Heart right ventricle (tissue), 16 donors: Measurements from ENCODE around the gene NKD1. TPM values are rescaled to one million over a fixed set of nuclear protein-coding genes. Genes with fewer than 3 reads are reported as not detected.

Source experiments
- ATAC-seq, 8 donors: fragments of 200-7000 bp; cut with Tn5 transposase; one replicate each; pipeline ENCODE4 v1.9.1; 2020; ENCODE audit warnings: mild to moderate bottlenecking in 8 of 8, moderate library complexity in 8 of 8, moderate number of reproducible peaks in 1 of 8
- DNase-seq, 2 donors: peaks; one replicate each; pipeline ENCODE4 v3.0.0-alpha.2; 2020
- H3K27ac ChIP-seq, 10 donors: fragments of 200-600 bp; sonication (generic) in 2 of 10; one replicate each; pipeline versions ENCODE4 v1.5.0 to v1.8.0; 2020 to 2022; ENCODE audit warnings: mild to moderate bottlenecking in 3 of 10
- H3K27me3 ChIP-seq, 7 donors: fragments of 200-600 bp; one replicate each; pipeline ENCODE4 v1.8.0; 2021 to 2022; ENCODE audit warnings: mild to moderate bottlenecking in 2 of 7
- H3K36me3 ChIP-seq, 9 donors: fragments of 200-600 bp; sonication (generic) in 1 of 9; one replicate each; pipeline versions ENCODE4 v1.5.0 to v1.8.0; 2020 to 2022; ENCODE audit warnings: mild to moderate bottlenecking in 2 of 9
- H3K4me1 ChIP-seq, 9 donors: fragments of 200-600 bp; sonication (generic) in 1 of 9; one replicate each; pipeline versions ENCODE4 v1.5.0 to v1.8.0; 2020 to 2022; ENCODE audit warnings: mild to moderate bottlenecking in 4 of 9
- H3K4me3 ChIP-seq, 10 donors: fragments of 200-600 bp; sonication (generic) in 2 of 10; one replicate each; pipeline versions ENCODE4 v1.5.0 to v1.8.0; 2020 to 2022; ENCODE audit warnings: mild to moderate bottlenecking in 7 of 10, moderate library complexity in 2 of 10
- H3K9me3 ChIP-seq, 11 donors: fragments of 200-600 bp in 10 of 11; sonication (generic) in 2 of 11; one replicate each; pipeline versions ENCODE4 v1.5.0 to v1.8.0; 2013 to 2022; ENCODE audit warnings: mild to moderate bottlenecking in 2 of 11, control low read depth in 1 of 11, moderate library complexity in 1 of 11
- WGBS, 2 donors: extraction: QIAGEN DNeasy Blood & Tissue Kit; methylation state at CpG; one replicate each; pipeline ENCODE4 v1.1.7; 2013; ENCODE audit warnings: inconsistent platforms in 1 of 2; 5-methylcytosine and 5-hydroxymethylcytosine counted together
- intact Hi-C, 10 donors: fragments of 100-400 bp; cut with DNase I; formaldehyde crosslinking; loops; one replicate each; pipeline versions ENCODE4 v1.11.1 to v1.14.2; 2022
- polyA plus RNA-seq, 2 donors: library from polyadenylated mRNA; stranded (reverse); fragments of 200-250 nt; gene quantifications; one replicate each; pipeline ENCODE4 v1.2.3, GENCODE V29; 2013
- total RNA-seq, 10 donors: library from RNA; stranded (reverse); fragmentation: NEBNext Ultra II Directional in 3 of 10; extraction: Animal tissue kit (Norgen Biotek cat#: 25700) in 3 of 10; gene quantifications; one replicate each; pipeline versions ENCODE4 v1.2.1 to v1.2.4, GENCODE V29; 2021 to 2023
- TF ChIP-seq, protein P1 (sequence below), 9 donors: fragments of 200-600 bp; sonication (generic) in 2 of 9; IDR thresholded peaks; one replicate each; pipeline versions ENCODE4 v1.5.0 to v1.8.0; 2021 to 2022; ENCODE audit warnings: antibody characterized with exemption in 9 of 9, mild to moderate bottlenecking in 5 of 9, moderate library complexity in 1 of 9
- donor health status: Arrhythmogenic right ventricular cardiomyopathy.
- donor health status: ischemic (EF 13 %, LVEDD 7.1; RV severe dilation, severe dysfunction).
- donor health status: healthy with polysubstance abuse.
- donor health status: DM: no; HTN: yes; CAD: no.
- donor health status: DM: no; HTN: no; CAD: no.
- donor health status: ischemic (EF 25% LVEDD 6.9; RV normal size, moderate dysfunction).
- donor health status: ischemic (EF 25% LVEDD 5.7; RV mildly dilated, moderate dysfunction).
- donor health status: healthy.
- donor health status: DM: yes; HTN: yes; CAD: no.
- donor health status: Ischemic cardiomyopathy.
- donor health status: ischemic (EF 35%, LVEDD 5.7; RV mildly dilated, moderate dysfunction).
- donor health status: nonischemic (EF 11% LVEDD 7.7; RV severe dilation, severe dysfunction).
- donor health status: DM: yes; HTN: yes; CAD: no.
- donor health status: PGD.
- donor health status: ischemic (EF 29% LVEDD 5.4; RV normal size, mild dysfunction).
- donor health status: nonischemic (EF 23%, LVEDD 6.1; RV moderate dilation, normal function).

The NKD1 gene
- total and polyA plus RNA-seq, 12 donors, result 0.22 to 1.1 (median 0.42) TPM

- WGBS, 2 donors, result 83 to 87% methylated on average over 11 of the region's 11 CpGs
- ATAC-seq (no peak), DNase-seq (no peak)
- Histone ChIP-seq H3K36me3 (no peaks in the 10 kb centered on the region), H3K27me3 (peaks cover 0 to 21% (median 0%) of the 10 kb centered on the region in 7 donors), H3K9me3 (no peaks in the 10 kb centered on the region), H3K27ac (no peak overlapping the region), H3K4me1 (no peaks in the 10 kb centered on the region), H3K4me3 (no peak overlapping the region)
- TF ChIP-seq, protein P1, sequence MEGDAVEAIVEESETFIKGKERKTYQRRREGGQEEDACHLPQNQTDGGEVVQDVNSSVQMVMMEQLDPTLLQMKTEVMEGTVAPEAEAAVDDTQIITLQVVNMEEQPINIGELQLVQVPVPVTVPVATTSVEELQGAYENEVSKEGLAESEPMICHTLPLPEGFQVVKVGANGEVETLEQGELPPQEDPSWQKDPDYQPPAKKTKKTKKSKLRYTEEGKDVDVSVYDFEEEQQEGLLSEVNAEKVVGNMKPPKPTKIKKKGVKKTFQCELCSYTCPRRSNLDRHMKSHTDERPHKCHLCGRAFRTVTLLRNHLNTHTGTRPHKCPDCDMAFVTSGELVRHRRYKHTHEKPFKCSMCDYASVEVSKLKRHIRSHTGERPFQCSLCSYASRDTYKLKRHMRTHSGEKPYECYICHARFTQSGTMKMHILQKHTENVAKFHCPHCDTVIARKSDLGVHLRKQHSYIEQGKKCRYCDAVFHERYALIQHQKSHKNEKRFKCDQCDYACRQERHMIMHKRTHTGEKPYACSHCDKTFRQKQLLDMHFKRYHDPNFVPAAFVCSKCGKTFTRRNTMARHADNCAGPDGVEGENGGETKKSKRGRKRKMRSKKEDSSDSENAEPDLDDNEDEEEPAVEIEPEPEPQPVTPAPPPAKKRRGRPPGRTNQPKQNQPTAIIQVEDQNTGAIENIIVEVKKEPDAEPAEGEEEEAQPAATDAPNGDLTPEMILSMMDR (IDR thresholded peaks at IDR 0.05), result no peak
- intact Hi-C loops, result no loop called here
Observed at GRCh38 chr16:50538411-50539052, 9.7 kb upstream of the NKD1 start.

- ATAC-seq, result no peak
- Histone ChIP-seq H3K4me3 (no peak overlapping the region), H3K27me3 (peaks cover 0 to 21% (median 0%) of the 10 kb centered on the region in 7 donors), H3K9me3 (no peaks in the 10 kb centered on the region), H3K27ac (no peak overlapping the region), H3K36me3 (no peaks in the 10 kb centered on the region), H3K4me1 (no peaks in the 10 kb centered on the region)
- intact Hi-C loops, result no loop called here
- 71 to 76% methylated on average over 17 of the region's 17 CpGs for WGBS, 2 donors
- TF ChIP-seq, protein P1 (IDR thresholded peaks at IDR 0.05), result no peak
- DNase-seq, result no peak
Observed at GRCh38 chr16:50539053-50539695, 9.0 kb upstream of the NKD1 start.

GRCh38 chr16:50539822-50540710 is 8.1 kb upstream of the NKD1 start:
- Histone ChIP-seq H3K9me3 (no peaks in the 10 kb centered on the region), H3K27me3 (peaks cover 0 to 28% (median 2%) of the 10 kb centered on the region in 7 donors), H3K4me1 (no peaks in the 10 kb centered on the region), H3K4me3 (no peak overlapping the region), H3K27ac (no peak overlapping the region), H3K36me3 (no peaks in the 10 kb centered on the region)
- intact Hi-C loops, result loop anchor here in 2 of 10 donors (10.0 kb wide), 2 partner anchors 105 to 165 kb away; no protein-coding TSS in a partner anchor
- no peak for DNase-seq
- TF ChIP-seq, protein P1 (IDR thresholded peaks at IDR 0.05), result no peak
- WGBS, 2 donors, result 78 to 81% methylated on average over 23 of the region's 23 CpGs
- no peak for ATAC-seq

DNA sequence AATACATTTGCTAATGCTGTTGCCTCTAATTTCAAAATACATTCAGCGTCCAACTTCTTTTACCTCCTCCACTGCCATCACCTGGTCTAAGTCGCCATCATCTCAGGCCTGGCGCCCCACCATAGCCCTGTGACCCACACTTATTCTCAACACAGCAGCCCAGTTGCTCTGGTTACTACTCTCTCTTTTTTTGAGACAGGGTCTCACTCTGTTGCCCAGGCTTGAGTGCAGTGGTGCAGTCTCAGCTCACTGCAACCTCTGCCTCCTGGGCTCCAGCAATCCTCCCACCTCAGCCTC is 7.5 kb upstream of the NKD1 start:
- peaks cover 0 to 29% (median 8%) of the 10 kb centered on the region in 7 donors for H3K27me3 ChIP-seq
- DNase-seq, result no peak
- H3K36me3 ChIP-seq, result no peaks in the 10 kb centered on the region
- no peak for ATAC-seq
- H3K27ac ChIP-seq, result no peak overlapping the region
- no peak overlapping the region for H3K4me3 ChIP-seq
- intact Hi-C loops, result loop anchor here in 2 of 10 donors (10.0 kb wide), 2 partner anchors 104 to 166 kb away; no protein-coding TSS in a partner anchor
- WGBS, 2 donors, result 93 to 98% methylated on average over 3 of the region's 3 CpGs
- H3K9me3 ChIP-seq, result no peaks in the 10 kb centered on the region
- TF ChIP-seq, protein P1 (IDR thresholded peaks at IDR 0.05), result no peak
- H3K4me1 ChIP-seq, result no peaks in the 10 kb centered on the region
